Vagina (tissue), 2 donors: ENCODE results near the gene SLC25A26. TPM values are rescaled to one million over a fixed set of nuclear protein-coding genes. Genes with fewer than 3 reads are reported as not detected.

ENCODE experiments used
- DNase-seq, 2 donors: peaks; one replicate each; pipeline ENCODE4 v3.0.0-alpha.2; 2017; ENCODE audit errors: extremely low spot score in 2 of 2
- H3K27ac ChIP-seq: fragments of 200-600 bp; sonication (generic); one replicate; pipeline ENCODE4 v1.5.1; 2019
- H3K27me3 ChIP-seq: fragments of 200-600 bp; sonication (generic); one replicate; pipeline ENCODE4 v1.5.1; 2019
- H3K36me3 ChIP-seq, 2 donors: fragments of 200-600 bp; sonication (generic); one replicate each; pipeline ENCODE4 v1.5.1; 2017 to 2019
- H3K4me1 ChIP-seq: fragments of 200-600 bp; sonication (generic); one replicate; pipeline ENCODE4 v1.5.1; 2019
- H3K4me3 ChIP-seq, 2 donors: fragments of 200-600 bp; sonication (generic); 1 replicate in 1 of 2; 2 replicates in 1 of 2; pipeline ENCODE4 v1.5.1; 2016 to 2019
- H3K9me3 ChIP-seq: fragments of 200-600 bp; sonication (generic); one replicate; pipeline ENCODE4 v1.5.1; 2019
- POLR2A ChIP-seq, 2 donors: fragments of 450-650 bp; IDR thresholded peaks; one replicate each; pipeline ENCODE4 v1.6.1; 2017; ENCODE audit warnings: antibody characterized with exemption in 2 of 2, mild to moderate bottlenecking in 2 of 2, moderate library complexity in 2 of 2
- POLR2AphosphoS5 ChIP-seq, 2 donors: sonication (generic); formaldehyde crosslinking; IDR thresholded peaks; one replicate each; pipeline ENCODE4 v1.9.0; 2017; ENCODE audit warnings: antibody characterized with exemption in 2 of 2, mild to moderate bottlenecking in 2 of 2, low read depth in 1 of 2; ENCODE audit not compliant: insufficient read depth in 1 of 2
- intact Hi-C: fragments of 100-400 bp; cut with DNase I; formaldehyde crosslinking; loops from one replicate; pipeline ENCODE4 v1.15.1; 2023
- total RNA-seq: library from RNA; depleted of rRNA; stranded (reverse); fragments of >200 nt; gene quantifications from one replicate; pipeline ENCODE4 v1.2.3, GENCODE V29; 2016
- TF ChIP-seq, protein P1 (sequence below), 3 experiments: fragments of 450-650 bp in 2 of 3; fragments of 200-600 bp in 1 of 3; sonication (generic) in 1 of 3; IDR thresholded peaks; one replicate each; pipeline ENCODE4 v1.5.1; 2017 to 2019; ENCODE audit warnings: antibody characterized with exemption in 3 of 3, mild to moderate bottlenecking in 2 of 3, moderate library complexity in 2 of 3

The SLC25A26 gene
- total RNA-seq, 1 donor from 2014 or later = 21.6 TPM

- DNase-seq = no peak
- Histone ChIP-seq H3K4me3 (no peak overlapping the region), H3K4me1 (no peaks in the 10 kb centered on the region), H3K36me3 (no peaks in the 10 kb centered on the region), H3K27me3 (no peaks in the 10 kb centered on the region), H3K27ac (no peak overlapping the region), H3K9me3 (no peaks in the 10 kb centered on the region)
- intact Hi-C loops = no loop called here
- TF ChIP-seq POLR2AphosphoS5 (IDR thresholded peaks at IDR 0.05; ENCODE audit: insufficient read depth in 1 of 2, low read depth in 1 of 2) (no peak), POLR2A (IDR thresholded peaks at IDR 0.05) (no peak)
- TF ChIP-seq, protein P1, sequence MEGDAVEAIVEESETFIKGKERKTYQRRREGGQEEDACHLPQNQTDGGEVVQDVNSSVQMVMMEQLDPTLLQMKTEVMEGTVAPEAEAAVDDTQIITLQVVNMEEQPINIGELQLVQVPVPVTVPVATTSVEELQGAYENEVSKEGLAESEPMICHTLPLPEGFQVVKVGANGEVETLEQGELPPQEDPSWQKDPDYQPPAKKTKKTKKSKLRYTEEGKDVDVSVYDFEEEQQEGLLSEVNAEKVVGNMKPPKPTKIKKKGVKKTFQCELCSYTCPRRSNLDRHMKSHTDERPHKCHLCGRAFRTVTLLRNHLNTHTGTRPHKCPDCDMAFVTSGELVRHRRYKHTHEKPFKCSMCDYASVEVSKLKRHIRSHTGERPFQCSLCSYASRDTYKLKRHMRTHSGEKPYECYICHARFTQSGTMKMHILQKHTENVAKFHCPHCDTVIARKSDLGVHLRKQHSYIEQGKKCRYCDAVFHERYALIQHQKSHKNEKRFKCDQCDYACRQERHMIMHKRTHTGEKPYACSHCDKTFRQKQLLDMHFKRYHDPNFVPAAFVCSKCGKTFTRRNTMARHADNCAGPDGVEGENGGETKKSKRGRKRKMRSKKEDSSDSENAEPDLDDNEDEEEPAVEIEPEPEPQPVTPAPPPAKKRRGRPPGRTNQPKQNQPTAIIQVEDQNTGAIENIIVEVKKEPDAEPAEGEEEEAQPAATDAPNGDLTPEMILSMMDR (IDR thresholded peaks at IDR 0.05) = no peak
These were observed 123.6 kb downstream of the SLC25A26 start for GRCh38 chr3:66344391-66344811.

GRCh38 chr3:66344848-66345578, 124.2 kb downstream of the SLC25A26 start:
- intact Hi-C loops = no loop called here
- H3K36me3 ChIP-seq = no peaks in the 10 kb centered on the region
- H3K4me1 ChIP-seq = no peaks in the 10 kb centered on the region
- TF ChIP-seq POLR2A (IDR thresholded peaks at IDR 0.05) (no peak), POLR2AphosphoS5 (IDR thresholded peaks at IDR 0.05; ENCODE audit: insufficient read depth in 1 of 2, low read depth in 1 of 2) (no peak)
- TF ChIP-seq, protein P1 (IDR thresholded peaks at IDR 0.05) = no peak
- no peak overlapping the region for H3K4me3 ChIP-seq
- no peak for DNase-seq
- no peaks in the 10 kb centered on the region for H3K27me3 ChIP-seq
- H3K27ac ChIP-seq = no peak overlapping the region
- H3K9me3 ChIP-seq = no peaks in the 10 kb centered on the region

DNA sequence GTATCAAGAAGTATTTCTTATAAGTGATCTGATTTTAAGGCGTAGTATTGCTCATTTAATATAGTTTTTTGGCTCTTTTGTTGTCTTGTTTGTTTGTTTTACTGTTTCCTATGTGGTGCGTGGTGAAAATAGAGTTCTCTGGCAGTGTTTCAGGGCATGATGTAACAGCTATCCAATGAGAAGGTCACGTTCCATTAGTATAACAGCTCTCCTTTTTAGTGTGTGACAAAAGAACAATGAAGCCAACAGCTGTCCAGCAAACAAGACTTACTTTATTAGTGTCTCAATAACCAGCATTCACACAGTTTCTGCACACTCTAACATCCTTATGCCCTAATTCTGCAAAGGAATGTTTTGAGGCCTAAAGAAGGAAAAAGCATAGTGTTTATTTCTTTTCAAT, 127.9 kb downstream of the SLC25A26 start:
- Histone ChIP-seq H3K27ac (no peak overlapping the region), H3K4me3 (no peak overlapping the region), H3K9me3 (no peaks in the 10 kb centered on the region), H3K27me3 (no peaks in the 10 kb centered on the region), H3K4me1 (no peaks in the 10 kb centered on the region), H3K36me3 (no peaks in the 10 kb centered on the region)
- DNase-seq = no peak
- TF ChIP-seq, protein P1 (IDR thresholded peaks at IDR 0.05) = no peak
- TF ChIP-seq POLR2AphosphoS5 (IDR thresholded peaks at IDR 0.05; ENCODE audit: insufficient read depth in 1 of 2, low read depth in 1 of 2) = no peak
- no peak for TF ChIP-seq POLR2A (IDR thresholded peaks at IDR 0.05)
- intact Hi-C loops = no loop called here

DNA sequence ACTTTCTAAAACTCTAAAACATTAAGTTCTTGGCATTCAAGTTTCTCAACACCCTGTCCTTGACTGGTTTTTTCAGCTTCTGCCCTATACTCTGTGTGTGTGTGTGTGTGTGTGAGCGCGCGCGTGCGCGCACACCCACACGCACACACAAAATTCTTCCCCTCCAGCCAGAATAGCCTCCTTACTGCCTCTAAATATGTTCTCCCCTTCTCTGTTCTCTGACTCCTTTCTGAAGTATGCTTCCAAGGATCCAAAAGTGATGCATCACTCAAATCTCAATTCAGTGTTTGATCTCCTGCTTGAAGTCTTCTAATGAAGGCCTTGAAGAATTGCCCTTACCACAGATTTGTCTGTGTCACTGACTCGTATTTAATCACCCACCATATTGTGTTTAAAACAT, 129.8 kb downstream of the SLC25A26 start:
- Histone ChIP-seq H3K9me3 (no peaks in the 10 kb centered on the region), H3K27ac (no peak overlapping the region), H3K4me1 (no peaks in the 10 kb centered on the region), H3K4me3 (no peak overlapping the region), H3K27me3 (no peaks in the 10 kb centered on the region), H3K36me3 (no peaks in the 10 kb centered on the region)
- intact Hi-C loops = no loop called here
- no peak for DNase-seq
- TF ChIP-seq, protein P1 (IDR thresholded peaks at IDR 0.05) = no peak
- TF ChIP-seq POLR2AphosphoS5 (IDR thresholded peaks at IDR 0.05; ENCODE audit: insufficient read depth in 1 of 2, low read depth in 1 of 2) (no peak), POLR2A (IDR thresholded peaks at IDR 0.05) (no peak)

DNA sequence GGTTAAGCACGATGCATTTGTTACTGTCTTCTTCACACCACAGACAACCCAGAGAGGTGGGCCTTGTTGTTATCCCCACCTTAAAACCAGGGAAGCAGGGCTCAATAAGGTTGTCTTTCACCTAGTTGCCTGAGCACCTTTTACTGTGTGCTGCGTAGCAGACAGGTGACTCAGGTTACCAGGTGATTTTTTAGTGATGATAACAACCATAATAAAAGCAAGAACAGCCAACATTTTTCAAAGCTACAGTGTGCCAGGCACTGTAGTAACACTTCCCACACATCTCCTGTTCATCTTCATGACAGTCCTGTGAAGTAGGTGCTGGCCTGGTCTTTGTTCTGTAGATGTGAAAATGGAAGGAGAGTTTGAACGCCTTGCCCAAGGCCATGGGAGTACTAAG, 132.2 kb downstream of the SLC25A26 start:
- DNase-seq = no peak
- Histone ChIP-seq H3K27me3 (no peaks in the 10 kb centered on the region), H3K36me3 (no peaks in the 10 kb centered on the region), H3K27ac (no peak overlapping the region), H3K4me3 (no peak overlapping the region), H3K4me1 (no peaks in the 10 kb centered on the region), H3K9me3 (no peaks in the 10 kb centered on the region)
- intact Hi-C loops = no loop called here
- TF ChIP-seq POLR2AphosphoS5 (IDR thresholded peaks at IDR 0.05; ENCODE audit: insufficient read depth in 1 of 2, low read depth in 1 of 2) = no peak
- TF ChIP-seq POLR2A (IDR thresholded peaks at IDR 0.05) = no peak
- TF ChIP-seq, protein P1 (IDR thresholded peaks at IDR 0.05) = no peak
